Measurements from ENCODE around the gene GRM2.
A peak's percentile ranks its signal among the peaks of the same experiment; 100 is the strongest.

The GRM2 gene

DNA sequence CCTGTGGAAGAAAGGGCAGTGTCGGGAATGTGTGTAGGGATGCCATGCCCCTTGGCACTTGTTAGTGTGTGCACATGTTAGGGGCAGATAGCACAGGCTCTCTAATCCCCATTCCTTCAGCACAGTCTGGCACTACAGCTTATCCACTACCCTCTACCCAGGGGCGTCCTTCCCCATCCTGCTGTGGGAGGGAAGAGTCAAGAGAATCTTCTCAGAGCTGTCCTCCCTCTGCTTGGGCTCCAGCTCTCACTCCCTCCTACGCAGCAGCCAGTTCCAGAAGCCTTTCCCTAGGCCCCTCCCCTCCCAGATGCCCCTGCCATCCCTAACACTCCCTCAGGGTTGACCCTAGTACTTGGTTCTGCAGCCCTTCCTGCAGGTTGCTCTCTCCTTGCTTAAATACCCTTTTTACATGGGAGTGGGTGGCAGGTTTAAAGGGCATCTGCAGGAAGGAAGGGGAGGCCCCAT is 815 bp upstream of the GRM2 start:
- no peak for FAIRE-seq

DNA sequence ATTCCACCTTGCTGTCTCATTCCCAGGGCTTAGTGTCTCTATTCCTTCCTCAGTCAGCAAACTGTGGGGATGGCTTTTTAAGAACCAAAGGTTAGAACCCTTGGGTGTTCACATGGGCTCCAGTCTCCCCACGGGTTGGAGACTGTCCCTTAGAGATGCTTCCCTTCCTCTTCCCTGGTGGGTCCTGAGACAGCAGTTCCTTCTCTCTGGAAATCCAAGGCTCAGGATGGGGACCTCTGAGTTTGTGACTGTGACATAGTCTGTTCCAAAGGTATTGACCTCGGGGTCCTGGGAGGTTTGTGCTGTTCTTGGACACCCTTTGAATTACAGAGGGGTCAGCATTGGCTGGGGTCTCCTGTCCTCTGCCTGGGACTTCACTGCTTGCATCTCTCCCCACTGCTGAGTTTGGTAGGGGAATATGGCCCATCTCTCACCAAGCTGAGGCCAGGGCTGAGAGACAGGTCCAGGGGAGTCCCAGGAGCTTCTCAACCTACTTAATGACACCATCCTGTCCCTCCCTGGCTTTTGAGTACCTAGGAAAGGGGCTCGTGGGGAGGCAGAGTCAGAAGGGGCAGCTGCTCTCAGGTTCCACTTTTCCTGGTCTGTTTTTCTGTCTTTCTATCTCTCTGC is 1.5 kb downstream of the GRM2 start:
- FAIRE-seq, result no peak

DNA sequence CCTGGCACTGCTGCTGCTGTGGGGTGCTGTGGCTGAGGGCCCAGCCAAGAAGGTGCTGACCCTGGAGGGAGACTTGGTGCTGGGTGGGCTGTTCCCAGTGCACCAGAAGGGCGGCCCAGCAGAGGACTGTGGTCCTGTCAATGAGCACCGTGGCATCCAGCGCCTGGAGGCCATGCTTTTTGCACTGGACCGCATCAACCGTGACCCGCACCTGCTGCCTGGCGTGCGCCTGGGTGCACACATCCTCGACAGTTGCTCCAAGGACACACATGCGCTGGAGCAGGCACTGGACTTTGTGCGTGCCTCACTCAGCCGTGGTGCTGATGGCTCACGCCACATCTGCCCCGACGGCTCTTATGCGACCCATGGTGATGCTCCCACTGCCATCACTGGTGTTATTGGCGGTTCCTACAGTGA is 2.1 kb downstream of the GRM2 start:
- no peak for FAIRE-seq

DNA sequence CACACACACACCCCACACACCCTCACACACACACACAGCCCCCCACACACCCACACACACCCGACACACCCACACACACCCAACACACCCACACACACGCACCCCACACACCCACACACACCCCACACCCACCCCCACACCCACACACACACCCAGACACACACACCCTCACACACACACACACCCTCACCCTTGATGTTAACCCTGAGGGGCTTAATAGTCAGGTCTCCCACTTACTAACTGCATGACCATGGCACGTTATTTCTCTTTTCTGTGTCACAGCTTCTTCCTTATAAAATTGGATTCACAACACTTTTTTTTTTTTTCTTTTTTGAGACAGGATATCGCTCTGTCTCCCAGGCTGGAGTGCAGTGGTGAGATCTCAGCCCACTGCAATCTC is 2.8 kb downstream of the GRM2 start:
- no peak for FAIRE-seq

DNA sequence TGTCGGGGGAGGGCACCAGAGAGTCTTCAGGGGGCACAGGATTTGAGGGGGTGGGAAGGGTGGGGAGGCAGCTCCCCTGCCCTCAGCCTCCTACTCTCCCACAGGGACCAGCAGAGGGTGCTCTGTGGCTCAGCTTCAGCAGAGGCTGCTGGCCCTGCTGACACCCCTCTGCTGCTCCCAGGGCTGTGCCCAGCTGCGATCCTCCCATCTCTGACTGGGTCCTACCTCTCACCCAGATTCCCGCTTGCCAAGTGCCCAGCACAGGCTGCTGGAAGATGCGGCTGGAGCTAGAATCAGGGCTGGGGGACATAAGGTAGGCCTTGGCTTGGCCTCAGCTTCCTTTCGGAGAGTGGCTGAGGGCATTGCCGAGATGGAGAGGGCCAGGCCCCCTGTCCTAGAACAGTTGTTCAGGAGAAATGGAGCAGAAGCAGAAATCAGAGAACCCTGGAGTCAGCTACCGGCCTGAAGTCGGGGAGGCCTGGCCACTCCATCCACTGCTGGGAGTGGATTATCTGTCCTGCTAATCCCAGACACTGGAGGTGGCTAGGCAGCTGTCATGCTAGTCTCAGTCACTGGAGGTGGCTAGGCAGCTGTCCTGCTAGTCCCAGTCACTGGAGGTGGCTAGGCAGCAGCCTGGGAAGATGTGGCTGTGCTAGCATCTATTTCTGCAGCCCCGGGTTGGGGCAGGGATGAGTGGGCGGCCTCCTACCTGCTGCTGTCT is 3.9 kb downstream of the GRM2 start:
- FAIRE-seq, result no peak

DNA sequence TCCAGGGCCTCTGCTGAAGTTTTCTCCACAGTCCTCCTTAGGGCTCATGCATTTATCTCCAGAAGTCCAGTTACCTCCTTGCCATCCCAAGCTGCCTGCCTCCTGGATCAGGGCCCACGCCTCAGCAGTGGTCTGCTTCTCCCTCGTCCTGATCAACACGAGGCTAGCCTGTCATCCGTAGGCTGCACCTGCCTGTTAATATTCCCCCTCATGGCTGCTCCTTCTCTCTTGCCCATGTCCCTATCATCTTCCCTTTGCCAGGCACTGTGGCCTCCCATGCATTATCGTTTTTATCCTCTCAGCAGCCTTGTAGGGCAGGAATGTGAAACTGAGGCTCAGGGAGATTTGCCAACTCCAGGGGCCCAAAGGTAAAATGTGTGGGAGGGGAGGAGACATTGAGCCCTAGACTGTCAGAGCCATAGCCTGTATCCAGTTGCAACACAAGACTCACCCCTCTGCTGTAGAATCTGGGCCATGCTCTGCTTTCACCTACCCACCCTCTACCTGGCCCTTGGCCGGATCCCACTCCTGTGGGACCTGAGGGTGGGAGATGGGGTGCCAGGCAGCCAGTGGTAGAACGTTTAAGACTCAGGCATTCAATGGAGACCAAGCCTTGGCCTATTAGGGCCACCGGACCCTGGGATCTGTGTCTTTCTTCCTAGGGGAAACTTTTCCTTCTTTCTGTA is 4.6 kb downstream of the GRM2 start:
- no peak for FAIRE-seq

DNA sequence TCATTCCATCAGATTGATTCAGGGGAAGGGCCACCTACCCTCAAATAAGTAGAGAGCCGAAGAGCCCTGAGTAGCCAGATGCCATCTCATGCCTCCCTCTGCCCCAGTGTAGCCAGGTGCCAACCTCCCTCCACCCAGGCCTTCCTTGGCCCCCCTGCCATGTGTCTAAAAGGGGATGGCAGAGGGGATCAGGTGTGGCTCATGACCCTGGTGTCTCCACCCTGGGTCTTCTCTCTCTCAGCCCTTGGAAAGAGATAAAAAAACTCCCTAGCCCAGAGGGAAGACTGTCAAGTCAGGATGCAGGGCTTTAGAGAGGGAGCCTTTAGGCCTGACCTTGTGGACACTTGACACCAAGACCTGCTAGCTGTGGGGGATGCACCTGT is 5.2 kb downstream of the GRM2 start:
- no peak for FAIRE-seq

DNA sequence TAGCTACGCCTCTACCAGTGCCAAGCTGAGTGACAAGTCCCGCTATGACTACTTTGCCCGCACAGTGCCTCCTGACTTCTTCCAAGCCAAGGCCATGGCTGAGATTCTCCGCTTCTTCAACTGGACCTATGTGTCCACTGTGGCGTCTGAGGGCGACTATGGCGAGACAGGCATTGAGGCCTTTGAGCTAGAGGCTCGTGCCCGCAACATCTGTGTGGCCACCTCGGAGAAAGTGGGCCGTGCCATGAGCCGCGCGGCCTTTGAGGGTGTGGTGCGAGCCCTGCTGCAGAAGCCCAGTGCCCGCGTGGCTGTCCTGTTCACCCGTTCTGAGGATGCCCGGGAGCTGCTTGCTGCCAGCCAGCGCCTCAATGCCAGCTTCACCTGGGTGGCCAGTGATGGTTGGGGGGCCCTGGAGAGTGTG is 5.7 kb downstream of the GRM2 start:
- FAIRE-seq, result no peak

DNA sequence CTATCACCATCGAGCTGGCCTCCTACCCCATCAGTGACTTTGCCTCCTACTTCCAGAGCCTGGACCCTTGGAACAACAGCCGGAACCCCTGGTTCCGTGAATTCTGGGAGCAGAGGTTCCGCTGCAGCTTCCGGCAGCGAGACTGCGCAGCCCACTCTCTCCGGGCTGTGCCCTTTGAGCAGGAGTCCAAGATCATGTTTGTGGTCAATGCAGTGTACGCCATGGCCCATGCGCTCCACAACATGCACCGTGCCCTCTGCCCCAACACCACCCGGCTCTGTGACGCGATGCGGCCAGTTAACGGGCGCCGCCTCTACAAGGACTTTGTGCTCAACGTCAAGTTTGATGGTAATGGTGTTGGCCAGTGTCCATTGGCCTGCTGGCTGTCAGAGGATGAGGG is 6.1 kb downstream of the GRM2 start:
- FAIRE-seq, result no peak

DNA sequence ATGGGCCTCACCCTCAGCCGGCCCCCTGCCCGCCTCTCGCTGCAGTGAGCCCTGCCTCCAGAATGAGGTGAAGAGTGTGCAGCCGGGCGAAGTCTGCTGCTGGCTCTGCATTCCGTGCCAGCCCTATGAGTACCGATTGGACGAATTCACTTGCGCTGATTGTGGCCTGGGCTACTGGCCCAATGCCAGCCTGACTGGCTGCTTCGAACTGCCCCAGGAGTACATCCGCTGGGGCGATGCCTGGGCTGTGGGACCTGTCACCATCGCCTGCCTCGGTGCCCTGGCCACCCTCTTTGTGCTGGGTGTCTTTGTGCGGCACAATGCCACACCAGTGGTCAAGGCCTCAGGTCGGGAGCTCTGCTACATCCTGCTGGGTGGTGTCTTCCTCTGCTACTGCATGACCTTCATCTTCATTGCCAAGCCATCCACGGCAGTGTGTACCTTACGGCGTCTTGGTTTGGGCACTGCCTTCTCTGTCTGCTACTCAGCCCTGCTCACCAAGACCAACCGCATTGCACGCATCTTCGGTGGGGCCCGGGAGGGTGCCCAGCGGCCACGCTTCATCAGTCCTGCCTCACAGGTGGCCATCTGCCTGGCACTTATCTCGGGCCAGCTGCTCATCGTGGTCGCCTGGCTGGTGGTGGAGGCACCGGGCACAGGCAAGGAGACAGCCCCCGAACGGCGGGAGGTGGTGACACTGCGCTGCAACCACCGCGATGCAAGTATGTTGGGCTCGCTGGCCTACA is 8.5 kb downstream of the GRM2 start:
- no peak for FAIRE-seq

DNA sequence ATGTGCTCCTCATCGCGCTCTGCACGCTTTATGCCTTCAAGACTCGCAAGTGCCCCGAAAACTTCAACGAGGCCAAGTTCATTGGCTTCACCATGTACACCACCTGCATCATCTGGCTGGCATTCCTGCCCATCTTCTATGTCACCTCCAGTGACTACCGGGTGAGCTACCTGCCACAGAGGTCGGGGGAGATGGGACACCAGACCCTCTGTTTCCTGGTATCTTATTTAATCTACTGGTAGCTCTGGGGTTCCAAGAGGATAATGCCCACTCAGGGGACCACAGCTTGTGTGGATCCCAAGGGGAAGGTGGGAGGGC is 9.1 kb downstream of the GRM2 start:
- FAIRE-seq, result no peak

DNA sequence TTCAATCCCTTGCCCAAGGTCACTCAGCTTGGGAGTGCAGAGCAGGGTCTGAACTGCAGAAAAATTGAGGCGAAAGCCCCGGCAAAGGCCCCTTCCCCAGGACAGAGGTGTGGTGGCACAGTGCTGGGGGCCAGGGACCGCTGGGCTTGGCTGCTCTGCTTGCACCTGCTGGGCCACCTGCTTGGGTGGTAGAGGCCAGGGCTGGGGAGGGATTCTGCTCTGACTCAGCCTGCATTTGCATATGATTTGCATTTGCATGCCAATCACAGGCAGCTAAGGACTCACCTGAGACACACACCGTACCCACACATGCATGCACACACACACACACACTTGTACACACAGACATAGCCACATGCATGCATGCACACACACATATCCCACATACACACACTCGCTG is 9.9 kb downstream of the GRM2 start:
- no peak for FAIRE-seq

DNA sequence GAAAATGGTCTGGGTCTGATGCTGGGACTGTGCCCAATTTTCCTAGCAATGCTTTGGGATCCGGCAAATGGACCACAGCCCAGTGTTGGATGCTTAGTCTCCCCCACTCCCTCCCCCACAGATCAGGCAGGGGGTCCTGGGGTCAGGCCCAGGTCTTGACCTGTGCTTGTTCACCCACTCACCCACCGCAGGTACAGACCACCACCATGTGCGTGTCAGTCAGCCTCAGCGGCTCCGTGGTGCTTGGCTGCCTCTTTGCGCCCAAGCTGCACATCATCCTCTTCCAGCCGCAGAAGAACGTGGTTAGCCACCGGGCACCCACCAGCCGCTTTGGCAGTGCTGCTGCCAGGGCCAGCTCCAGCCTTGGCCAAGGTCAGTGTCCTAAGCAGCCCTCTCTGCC is 10.6 kb downstream of the GRM2 start:
- no peak for FAIRE-seq

DNA sequence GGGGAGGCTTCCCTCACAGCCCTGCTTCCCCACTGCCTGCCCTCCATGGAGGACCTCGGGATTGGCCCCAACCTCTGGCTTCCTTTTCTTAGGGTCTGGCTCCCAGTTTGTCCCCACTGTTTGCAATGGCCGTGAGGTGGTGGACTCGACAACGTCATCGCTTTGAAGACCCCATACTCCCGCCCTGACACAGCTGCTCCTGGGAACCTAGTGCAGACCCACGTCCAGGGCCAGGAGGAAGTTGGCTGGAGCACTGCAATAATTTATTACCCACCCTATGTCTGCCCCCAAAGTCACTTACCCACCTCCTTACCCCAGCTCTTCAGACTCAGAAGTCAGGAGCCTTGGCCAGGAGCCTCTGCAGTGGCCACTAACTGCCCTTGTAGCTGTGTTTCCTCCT is 11.1 kb downstream of the GRM2 start:
- no peak for FAIRE-seq

DNA sequence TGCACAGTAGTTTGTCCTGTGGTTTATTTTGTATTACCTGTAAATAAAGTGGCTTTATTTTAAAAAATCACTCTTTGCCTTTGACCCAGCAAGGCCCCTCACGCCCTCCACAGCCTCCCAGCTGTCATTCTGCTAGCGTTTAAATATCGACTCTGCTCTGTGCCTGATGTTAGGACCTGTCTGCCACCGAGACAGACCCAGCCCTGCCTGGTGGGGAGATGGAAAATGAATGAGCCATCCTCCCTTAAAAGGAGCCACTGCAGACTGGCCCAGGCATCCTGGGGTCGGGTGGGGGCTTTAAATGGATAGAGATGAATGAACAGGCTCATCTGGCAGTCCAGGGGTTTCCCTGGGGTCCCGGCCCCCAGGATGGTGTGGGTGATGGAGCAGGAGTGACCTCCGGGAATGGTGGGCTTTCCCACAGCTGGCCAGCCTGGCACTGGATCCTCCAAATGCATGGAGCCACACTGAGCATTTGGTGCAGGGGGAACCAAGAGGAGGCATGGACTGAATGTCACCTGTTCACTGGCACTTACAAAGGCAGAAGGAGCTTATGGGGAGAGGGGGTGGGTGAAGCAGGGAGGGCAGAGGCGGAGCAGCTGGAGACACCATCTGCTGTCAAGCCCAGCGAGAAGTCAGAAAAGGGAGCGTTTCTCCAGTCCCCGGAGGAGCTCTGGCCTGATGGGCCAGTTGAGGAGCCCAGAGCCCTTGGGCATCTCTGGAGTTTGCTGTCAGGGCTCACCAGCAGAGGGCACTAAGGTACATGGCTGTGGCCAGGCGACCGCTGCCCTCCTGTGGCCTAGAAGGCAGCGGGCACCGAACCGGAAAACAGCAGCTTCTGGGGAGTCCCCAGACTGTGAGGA is 11.9 kb downstream of the GRM2 start:
- FAIRE-seq, result no peak

DNA sequence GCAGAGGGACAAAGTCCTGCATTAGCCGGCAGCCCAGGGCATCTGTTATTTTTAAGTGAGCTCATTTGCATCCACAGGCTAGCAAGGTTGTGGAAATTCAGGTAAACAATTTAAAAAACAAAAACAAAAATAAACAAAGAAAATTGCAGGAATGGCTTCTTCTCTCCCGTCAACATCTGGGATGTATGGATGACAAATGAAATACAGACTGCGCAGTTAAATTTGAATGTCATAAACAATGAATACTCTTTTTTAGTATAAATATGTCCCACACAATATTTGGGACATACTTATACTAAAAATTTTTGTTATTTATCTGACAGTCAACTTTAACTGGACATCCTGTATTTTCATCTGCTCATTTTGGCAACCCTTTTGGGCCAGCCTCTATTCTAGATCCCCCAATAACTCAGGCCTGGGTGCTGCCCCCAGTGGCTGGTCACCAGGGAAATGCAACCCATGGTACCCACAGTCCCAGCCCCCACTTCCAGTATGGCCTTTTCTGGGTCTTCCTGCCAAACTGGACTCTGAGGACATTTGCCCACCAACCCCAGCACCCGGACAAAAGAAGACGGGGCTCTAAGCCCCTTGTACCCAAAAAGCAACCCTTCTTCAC is 12.7 kb downstream of the GRM2 start:
- FAIRE-seq, result peak; percentile 21

DNA sequence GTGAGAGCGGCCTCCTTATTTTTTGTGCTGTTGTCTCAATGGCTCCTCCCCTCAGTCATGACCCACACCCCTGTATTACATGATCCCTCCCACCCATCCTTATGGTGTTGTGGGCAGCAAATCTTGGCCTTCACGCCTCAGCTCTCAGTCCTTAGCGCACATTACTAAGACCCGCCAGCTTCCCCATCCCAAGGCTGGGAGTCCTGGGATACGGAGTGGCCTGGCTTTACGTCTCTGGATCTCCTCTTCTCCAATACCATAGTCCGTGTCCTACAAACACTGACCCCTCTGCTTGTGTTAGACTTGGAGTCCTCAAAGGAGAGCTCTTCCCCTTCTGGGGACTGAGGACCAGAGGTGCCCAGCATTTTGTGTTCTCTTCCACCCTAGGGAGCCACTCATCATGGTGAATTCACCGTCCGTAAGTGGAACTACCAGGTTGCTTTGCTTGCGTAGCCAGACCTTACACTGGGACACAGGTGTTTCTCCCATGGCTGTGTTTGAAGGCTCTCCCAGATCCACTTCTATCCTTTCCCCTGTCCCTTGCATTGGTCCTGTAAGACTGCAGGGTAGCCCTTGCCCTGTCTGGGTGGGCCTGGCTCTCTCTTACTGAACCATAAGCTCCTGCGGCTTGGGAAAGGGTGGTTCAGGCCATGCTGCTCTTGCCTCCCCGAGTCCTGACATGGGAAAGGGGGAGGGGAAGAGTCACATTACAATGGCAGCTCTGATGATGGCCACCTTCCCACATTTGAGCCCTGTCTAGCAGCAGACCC is 13.6 kb downstream of the GRM2 start:
- FAIRE-seq, result no peak

DNA sequence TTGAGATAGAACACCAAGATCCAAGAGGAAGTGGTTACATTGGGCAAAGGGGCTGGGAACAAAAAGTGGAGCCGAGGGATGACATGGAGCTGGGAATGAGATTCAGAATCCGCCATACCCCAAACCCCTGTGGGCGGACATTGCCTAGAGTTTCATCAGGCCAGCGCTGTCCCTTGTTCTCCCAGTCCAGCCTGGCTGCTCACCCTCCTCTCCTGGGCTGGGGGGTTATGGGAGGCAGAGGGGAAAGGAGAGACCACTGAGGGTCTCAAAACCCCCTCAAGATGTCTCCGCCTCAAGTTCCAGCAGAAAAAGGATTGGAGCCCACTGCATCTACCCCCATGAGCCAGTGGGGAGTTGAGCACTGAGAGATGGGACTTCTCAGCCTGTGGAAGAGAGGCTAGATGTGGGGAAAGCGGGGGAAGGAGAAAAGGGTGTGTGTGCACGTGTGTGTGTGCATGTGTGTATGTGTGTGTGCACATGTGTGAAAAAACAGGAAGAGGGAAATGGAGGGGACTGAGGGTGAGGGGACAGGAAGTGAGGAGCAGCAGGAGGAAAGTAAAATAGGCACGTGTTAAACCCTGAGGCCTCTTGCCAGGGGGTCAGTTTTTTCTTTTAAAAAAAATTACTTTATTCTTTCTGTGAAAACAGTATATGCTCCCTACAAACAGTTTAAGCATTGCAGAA is 14.3 kb downstream of the GRM2 start:
- no peak for FAIRE-seq

DNA sequence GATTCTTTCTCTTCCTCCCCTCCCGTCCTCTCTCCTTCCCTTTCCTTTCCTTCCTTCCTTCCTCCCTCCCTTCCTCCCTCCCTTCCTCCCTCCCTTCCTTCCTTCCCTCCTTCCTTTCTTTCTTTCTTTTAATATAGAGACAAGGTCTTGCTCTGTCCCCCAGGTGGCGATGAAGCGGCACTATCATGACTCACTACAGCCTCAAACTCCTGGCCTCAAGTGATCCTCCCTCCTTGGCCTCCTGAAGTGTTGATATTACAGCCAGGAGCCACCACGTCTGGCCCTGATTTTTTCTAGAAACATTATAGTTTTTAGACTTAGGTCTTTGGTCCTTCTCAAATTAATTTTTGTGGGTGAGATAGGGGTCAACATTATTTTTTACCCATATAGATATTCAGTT is 15.5 kb downstream of the GRM2 start:
- no peak for FAIRE-seq

DNA sequence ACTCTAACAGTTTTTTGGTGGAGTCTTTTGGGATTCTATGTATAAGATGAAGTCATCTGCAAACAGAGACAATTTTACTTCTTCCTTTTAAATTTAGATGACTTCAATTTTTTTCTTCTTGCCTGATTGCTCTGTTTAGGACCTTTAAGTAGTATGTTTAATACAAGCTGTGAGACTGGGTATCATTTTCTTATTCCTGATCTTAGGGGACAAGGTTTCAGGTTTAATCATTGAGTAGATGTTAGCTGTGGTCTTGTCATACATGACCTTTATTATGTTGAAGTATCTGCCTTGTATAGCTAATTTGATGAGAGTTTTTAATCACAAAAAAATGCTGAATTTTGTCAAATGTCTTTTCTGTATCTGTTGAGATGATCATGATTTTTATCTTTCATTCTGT is 20.6 kb downstream of the GRM2 start:
- FAIRE-seq, result no peak
